Nephron (organoid): Measurements from ENCODE around the gene PRKCA.

ENCODE experiments used
- H3K27ac Mint-ChIP-seq, 3 experiments: 2 replicates each; pipeline ENCODE4 v1.8.0; 2020; ENCODE audit warnings: mixed read lengths in 3 of 3, mild to moderate bottlenecking in 2 of 3, moderate library complexity in 1 of 3
- H3K27me3 Mint-ChIP-seq: 2 replicates; pipeline ENCODE4 v1.8.0; 2021; ENCODE audit warnings: low read depth, mild to moderate bottlenecking, moderate library complexity, mixed read lengths
- H3K36me3 Mint-ChIP-seq: 2 replicates; pipeline ENCODE4 v1.8.0; 2020; ENCODE audit warnings: low read depth, mixed read lengths
- H3K4me1 Mint-ChIP-seq: 2 replicates; pipeline ENCODE4 v1.8.0; 2020; ENCODE audit warnings: mixed read lengths
- H3K4me3 Mint-ChIP-seq, 3 experiments: 2 replicates each; pipeline ENCODE4 v1.8.0; 2020; ENCODE audit warnings: mild to moderate bottlenecking in 3 of 3, mixed read lengths in 3 of 3, moderate library complexity in 2 of 3
- H3K9me3 Mint-ChIP-seq: 2 replicates; pipeline ENCODE4 v1.8.0; 2020; ENCODE audit warnings: mixed read lengths
- TF ChIP-seq, protein P1 (sequence below), 3 experiments: fragments of 200-600 bp; sonication (generic); IDR thresholded peaks; one replicate each; pipeline ENCODE4 v1.5.0; 2021; ENCODE audit warnings: antibody characterized with exemption in 3 of 3; ENCODE audit not compliant: unreplicated experiment in 3 of 3

The PRKCA gene

DNA sequence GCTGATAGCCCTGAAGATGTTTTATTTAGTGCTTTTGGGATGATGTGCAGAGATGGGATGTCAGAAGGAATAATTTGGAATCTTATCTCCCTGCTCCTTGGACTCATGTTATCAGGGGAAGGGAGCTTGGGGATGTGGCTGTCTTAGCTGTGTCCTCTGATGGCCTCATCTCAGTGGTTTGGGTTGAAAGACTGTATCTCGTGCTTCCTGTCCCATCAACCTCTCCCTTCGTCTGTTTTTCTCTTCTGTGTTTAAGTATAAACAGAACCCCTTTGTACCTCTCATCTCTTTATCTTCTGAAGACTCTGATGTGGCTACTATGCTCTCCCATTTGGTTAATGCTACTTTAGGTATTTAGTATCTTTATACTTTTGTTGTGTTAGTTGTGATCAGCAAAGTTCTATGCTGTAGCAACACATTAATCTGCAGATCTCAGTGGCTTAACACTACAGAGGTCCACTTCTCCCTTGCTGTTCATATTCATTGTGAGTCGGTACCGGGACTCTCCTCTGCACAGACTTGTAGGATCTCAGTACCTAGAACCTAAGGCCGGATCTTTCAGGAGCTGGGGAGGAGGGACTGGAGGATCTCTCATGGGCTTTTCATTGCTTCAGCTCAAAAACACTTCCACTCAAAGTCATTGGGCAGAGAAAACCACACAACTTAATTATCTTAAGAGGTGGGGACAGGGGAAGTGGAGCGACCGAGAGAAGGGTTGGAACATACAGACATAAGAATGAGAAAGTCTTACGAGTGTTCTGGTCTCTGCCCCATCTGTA is 28.8 kb downstream of the PRKCA start:
- TF ChIP-seq, protein P1, sequence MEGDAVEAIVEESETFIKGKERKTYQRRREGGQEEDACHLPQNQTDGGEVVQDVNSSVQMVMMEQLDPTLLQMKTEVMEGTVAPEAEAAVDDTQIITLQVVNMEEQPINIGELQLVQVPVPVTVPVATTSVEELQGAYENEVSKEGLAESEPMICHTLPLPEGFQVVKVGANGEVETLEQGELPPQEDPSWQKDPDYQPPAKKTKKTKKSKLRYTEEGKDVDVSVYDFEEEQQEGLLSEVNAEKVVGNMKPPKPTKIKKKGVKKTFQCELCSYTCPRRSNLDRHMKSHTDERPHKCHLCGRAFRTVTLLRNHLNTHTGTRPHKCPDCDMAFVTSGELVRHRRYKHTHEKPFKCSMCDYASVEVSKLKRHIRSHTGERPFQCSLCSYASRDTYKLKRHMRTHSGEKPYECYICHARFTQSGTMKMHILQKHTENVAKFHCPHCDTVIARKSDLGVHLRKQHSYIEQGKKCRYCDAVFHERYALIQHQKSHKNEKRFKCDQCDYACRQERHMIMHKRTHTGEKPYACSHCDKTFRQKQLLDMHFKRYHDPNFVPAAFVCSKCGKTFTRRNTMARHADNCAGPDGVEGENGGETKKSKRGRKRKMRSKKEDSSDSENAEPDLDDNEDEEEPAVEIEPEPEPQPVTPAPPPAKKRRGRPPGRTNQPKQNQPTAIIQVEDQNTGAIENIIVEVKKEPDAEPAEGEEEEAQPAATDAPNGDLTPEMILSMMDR (IDR thresholded peaks at IDR 0.05; ENCODE audit: unreplicated experiment in 3 of 3): no peak
- Mint-ChIP-seq H3K27ac (peak overlapping the region; percentile 2 to 26 (median 24)), H3K27me3 (peaks cover 10% of the 10 kb centered on the region), H3K4me1 (peaks cover 24% of the 10 kb centered on the region), H3K9me3 (no peaks in the 10 kb centered on the region), H3K36me3 (no peaks in the 10 kb centered on the region), H3K4me3 (no peak overlapping the region)

DNA sequence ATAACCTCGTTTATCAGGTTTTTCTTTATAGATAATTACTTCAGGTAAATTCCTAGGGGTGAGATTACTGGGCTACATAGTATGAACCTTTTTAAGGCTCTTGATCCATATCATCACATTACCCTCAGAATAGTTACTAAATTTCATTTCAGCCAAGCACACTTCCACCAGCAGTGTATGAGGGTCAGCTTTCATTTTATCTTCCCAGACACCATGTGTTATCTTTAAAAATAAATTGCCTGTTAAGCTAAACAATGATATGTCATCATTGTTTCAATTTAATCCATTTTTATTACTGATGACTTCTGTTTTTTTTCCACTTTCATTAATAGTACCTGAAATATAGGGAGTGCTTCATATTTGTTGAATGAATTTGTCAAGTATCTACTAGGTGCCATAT is 33.4 kb downstream of the PRKCA start:
- peaks cover 48% of the 10 kb centered on the region for H3K4me1 Mint-ChIP-seq
- TF ChIP-seq, protein P1 (IDR thresholded peaks at IDR 0.05; ENCODE audit: unreplicated experiment in 3 of 3): no peak

DNA sequence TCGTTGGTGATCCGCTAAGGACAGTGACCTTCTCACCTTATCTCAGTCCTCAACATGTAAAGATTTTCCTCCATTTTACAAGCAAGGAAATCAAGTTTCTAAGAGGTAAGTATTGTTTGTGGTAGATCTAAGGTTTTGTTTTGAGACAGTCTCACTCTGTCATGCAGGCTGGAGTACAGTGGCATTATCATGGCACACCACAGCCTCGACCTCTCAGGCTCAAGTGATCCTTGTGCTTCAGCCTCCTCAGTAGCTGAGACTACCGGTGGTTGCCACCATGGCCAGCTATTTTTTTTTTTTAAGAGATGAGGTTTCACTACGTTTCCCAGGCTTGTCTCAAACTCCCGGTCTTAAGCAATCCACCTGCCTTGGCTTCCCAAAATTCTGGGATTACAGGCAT is 34.9 kb downstream of the PRKCA start:
- Mint-ChIP-seq H3K9me3 (no peaks in the 10 kb centered on the region), H3K4me3 (no peak overlapping the region), H3K27me3 (peaks cover 9% of the 10 kb centered on the region), H3K36me3 (no peaks in the 10 kb centered on the region), H3K27ac (peak overlapping the region in 1 of 3 experiments; percentile 57), H3K4me1 (peaks cover 46% of the 10 kb centered on the region)
- TF ChIP-seq, protein P1 (IDR thresholded peaks at IDR 0.05; ENCODE audit: unreplicated experiment in 3 of 3): no peak

More for the DNA sequence above, 33.4 kb downstream of the PRKCA start:
- Mint-ChIP-seq H3K4me3 (no peak overlapping the region), H3K27me3 (peaks cover 10% of the 10 kb centered on the region), H3K9me3 (no peaks in the 10 kb centered on the region), H3K27ac (no peak overlapping the region), H3K36me3 (no peaks in the 10 kb centered on the region)

DNA sequence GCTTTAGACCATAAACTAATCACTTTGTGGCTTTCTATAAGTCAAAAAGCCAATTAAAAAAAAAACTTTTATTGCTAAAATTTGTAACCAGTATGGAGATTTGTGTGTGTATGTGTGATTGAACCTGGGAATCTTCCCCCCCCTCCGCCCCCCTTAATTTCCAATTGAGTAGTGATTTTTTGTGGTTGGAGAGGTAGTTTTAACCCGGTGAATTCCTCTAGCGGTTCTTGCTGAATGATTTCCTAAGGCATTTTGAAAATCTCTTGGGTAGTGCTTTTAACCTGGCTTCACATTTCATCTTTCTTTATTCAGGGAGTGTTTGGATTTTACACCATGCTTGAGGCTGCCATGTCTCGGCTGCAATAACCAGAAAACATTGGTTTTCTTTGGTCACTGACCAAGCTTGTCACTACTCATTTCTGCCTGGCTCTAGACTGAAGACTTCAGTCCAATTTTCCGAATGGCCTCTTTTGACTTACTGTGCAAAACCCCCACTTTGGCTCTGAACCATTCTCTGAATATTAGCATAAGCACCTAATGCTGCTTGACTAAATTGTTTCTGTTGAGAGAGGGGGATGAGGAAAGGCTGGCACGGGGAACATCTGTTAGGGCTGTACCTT is 35.6 kb downstream of the PRKCA start:
- Mint-ChIP-seq H3K27ac (peak overlapping the region; percentile 69 to 90 (median 78)), H3K4me1 (peaks cover 46% of the 10 kb centered on the region), H3K27me3 (peaks cover 9% of the 10 kb centered on the region), H3K36me3 (no peaks in the 10 kb centered on the region), H3K9me3 (no peaks in the 10 kb centered on the region), H3K4me3 (peak overlapping the region in 1 of 3 experiments; percentile 22)
- TF ChIP-seq, protein P1 (IDR thresholded peaks at IDR 0.05; ENCODE audit: unreplicated experiment in 3 of 3): no peak

DNA sequence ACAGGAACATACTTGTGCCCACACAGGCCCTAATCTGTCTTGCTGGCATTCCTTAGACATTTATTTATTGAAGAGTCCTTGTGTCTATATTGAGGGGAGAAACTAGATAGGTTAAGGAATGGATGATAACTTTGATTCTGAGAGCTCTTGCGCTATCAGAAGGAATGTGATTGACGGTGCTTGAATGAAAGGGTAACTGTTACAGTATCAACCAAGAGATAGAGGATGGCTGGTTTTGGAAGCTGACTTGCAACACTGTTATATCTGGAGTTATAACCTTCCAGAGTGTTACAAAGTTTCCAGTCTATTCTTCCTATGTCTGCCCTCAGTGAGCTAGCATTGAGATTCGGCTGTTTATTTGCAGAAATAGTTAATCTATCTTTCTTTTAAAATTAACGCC is 36.5 kb downstream of the PRKCA start:
- Mint-ChIP-seq H3K36me3 (no peaks in the 10 kb centered on the region), H3K27ac (peak overlapping the region; percentile 65 to 90 (median 69)), H3K9me3 (no peaks in the 10 kb centered on the region), H3K4me3 (no peak overlapping the region), H3K27me3 (peaks cover 14% of the 10 kb centered on the region), H3K4me1 (peaks cover 46% of the 10 kb centered on the region)
- TF ChIP-seq, protein P1 (IDR thresholded peaks at IDR 0.05; ENCODE audit: unreplicated experiment in 3 of 3): no peak
